ENCODE measurements around the gene ANO1.
"Not testable (repeated sequence)": the region's sequence is repeated elsewhere in the genome, so short reads cannot be mapped to it uniquely, and the experiment has no call there.

ANO1 gene

DNA sequence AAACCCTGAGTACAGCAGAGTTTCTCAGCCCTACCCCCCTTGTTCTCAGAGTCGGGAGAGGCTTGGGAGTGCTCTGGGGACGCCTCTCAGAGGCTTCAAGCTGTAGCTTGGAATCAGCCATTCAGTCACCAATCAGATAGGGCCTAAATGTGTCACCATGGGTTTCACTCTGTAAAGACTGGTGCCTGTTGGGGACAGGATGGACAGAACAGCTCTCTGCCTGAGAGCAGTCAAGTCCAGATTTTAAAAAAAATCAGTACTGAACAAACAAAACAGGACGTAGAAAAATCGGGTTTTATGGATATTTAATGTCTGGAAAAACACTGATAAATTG, 126.3 kb downstream of the ANO1 start:
- H3K4me3 ChIP-seq (ENCODE audit: low read depth, low read length): peak overlapping the region; percentile 94

DNA sequence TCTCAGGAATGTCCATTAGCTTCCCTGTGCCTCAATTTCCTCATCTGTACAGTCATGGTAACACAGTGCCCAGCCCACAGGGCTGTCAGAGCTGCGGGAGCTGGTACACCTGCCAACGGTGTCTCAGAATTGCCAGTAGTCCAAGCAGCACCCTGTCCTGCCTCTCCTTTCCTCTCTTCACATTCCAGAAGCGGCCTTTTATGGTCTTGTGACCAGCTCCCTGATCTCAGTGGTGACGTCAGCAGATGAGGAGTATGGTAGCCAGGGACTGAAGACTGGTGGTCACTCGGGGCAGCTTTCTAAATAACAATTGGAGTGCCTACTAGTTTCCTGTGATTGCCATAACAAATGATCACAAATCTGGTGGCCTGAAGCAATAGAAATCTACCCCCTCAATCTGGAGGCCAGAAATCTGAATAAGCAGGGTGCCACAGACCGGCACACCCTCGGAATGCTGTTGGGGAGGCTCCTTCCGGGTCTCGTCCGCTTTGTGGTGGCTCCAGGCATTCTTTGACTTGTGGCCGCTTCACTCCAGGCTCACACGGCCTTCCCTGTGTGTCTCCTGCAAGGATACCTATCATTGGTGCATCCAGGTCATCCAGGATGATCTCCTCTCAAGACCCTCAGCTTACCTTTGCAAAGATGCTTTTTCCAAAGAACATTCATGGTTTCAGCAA, 127.1 kb downstream of the ANO1 start:
- H3K4me3 ChIP-seq (ENCODE audit: low read depth, low read length): no peak overlapping the region

DNA sequence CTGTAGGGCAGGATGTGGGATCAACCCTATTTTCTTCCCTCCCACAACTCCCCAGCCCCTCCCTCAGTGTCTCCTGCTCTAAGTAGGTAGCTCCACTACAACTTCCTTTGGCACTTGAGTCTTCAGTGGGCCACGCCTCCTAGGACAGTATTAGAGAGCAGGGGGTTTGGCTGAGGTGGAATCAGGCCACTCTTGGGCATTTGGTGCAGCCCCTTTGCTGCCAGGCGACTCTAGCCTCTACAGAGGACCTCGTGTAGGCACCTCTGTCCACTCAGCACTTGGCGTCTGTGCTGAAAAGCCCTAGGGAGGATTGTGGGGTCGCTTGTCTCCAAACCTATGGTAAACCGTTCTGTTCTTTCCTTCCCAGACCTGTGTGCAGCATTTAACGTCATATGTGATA, 127.6 kb downstream of the ANO1 start:
- H3K4me3 ChIP-seq (ENCODE audit: low read depth, low read length): no peak overlapping the region

DNA sequence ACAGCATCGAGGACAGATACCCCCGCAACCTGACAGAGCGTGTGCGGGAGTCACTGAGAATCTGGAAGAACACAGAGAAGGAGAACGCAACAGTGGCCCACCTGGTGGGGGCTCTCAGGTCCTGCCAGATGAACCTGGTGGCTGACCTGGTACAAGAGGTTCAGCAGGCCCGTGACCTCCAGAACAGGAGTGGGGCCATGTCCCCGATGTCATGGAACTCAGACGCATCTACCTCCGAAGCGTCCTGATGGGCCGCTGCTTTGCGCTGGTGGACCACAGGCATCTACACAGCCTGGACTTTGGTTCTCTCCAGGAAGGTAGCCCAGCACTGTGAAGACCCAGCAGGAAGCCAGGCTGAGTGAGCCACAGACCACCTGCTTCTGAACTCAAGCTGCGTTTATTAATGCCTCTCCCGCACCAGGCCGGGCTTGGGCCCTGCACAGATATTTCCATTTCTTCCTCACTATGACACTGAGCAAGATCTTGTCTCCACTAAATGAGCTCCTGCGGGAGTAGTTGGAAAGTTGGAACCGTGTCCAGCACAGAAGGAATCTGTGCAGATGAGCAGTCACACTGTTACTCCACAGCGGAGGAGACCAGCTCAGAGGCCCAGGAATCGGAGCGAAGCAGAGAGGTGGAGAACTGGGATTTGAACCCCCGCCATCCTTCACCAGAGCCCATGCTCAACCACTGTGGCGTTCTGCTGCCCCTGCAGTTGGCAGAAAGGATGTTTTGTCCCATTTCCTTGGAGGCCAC, 128.3 kb downstream of the ANO1 start:
- H3K4me3 ChIP-seq (ENCODE audit: low read depth, low read length): no peak overlapping the region

DNA sequence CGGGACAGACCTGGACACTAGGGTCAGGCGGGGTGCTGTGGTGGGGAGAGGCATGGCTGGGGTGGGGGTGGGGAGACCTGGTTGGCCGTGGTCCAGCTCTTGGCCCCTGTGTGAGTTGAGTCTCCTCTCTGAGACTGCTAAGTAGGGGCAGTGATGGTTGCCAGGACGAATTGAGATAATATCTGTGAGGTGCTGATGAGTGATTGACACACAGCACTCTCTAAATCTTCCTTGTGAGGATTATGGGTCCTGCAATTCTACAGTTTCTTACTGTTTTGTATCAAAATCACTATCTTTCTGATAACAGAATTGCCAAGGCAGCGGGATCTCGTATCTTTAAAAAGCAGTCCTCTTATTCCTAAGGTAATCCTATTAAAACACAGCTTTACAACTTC, 128.9 kb downstream of the ANO1 start:
- H3K4me3 ChIP-seq (ENCODE audit: low read depth, low read length): no peak overlapping the region

DNA sequence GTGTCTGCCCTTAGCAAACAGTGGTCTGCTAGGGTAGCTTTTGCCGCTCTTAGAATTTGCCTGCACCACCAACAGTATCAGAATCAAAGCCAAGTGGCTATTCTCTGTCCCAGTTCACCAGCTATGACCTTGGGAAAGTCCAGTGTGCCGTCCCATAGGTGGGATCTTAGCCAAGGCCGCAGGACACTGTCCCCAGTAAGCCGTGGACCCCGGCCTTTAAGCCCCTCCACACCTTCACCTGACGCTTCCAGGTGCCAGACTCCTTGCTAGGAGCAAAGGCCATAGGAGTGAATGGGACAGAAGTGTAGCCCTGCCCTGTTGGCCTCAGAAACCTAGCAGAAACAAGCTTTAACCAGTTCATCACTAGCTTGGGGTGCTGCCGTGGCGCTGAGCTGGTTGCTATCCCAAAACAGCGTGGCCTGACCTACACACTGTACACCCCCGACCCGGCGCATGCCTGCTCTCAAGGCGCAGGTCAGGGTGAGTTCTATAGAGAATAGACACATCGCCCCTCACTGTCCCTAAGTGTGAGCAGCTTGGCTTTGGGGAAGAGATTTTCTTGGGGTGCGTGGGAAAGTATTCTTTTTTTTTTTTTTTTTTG, 129.5 kb downstream of the ANO1 start:
- H3K4me3 ChIP-seq (ENCODE audit: low read depth, low read length): no peak overlapping the region

DNA sequence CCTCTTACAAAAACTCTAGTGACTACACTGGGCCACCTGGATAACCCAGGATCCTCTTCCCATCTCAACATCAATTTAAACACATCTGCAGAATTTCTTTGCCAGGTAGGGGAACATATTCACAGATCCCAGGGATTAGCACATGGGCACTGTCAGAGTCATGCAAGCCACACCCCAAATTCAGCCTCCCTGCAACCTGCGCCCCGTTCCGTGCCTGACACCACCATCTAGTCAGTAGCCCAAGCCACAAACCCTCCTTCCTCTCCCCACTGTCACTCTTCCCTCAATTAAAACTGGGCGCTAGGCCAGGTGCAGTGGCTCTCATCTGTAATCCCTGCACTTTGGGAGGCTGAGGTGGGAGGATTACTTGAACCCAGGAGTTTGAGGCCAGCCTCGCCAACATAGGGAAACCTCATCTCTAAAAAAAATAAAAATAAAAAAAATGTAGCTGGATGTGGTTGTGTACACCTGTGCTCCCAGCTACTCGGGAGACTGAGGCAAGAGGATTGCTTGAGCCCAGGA, 131.3 kb downstream of the ANO1 start:
- H3K4me3 ChIP-seq (ENCODE audit: low read depth, low read length): no peak overlapping the region

DNA sequence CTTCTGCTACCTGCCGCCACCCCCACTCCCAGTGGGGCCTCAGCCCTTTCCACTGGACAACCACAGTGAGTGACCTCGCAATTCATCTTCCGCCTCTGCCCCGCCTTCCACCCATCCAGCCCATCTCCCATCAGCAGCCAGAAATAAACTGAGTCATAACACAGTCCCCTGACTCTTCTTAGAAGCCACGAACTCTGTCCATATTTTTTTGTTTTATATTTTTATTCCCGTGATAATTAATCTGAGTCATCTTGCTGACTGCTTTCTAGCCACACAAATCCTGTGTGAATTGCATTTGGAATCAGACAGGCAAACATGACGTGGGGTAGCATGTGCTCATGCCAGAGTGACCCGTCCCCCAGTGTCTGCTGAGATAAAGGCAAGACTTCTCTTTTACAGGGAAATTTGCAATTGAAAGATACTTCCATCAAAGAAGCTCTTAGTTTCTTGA, 132.0 kb downstream of the ANO1 start:
- no peak overlapping the region for H3K4me3 ChIP-seq (ENCODE audit: low read depth, low read length)

DNA sequence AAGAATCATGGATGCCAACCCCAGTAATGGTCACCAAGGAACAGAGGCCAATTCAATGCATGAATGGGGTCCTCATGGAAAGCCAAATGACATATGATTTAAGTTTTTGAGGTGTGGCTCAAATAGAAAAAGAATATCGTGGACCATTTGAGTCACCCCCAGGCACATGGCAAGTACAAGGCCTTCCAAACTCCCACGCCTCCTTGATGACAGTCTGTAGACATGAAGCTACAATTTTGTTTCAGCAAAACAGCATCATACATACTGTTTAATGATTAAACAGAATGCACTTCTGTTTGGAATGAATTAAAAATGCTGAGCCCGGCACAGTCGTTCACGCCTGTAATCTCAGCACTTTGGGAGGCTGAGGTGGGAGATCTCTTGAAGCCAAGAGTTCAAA, 132.4 kb downstream of the ANO1 start:
- no peak overlapping the region for H3K4me3 ChIP-seq (ENCODE audit: low read depth, low read length)

DNA sequence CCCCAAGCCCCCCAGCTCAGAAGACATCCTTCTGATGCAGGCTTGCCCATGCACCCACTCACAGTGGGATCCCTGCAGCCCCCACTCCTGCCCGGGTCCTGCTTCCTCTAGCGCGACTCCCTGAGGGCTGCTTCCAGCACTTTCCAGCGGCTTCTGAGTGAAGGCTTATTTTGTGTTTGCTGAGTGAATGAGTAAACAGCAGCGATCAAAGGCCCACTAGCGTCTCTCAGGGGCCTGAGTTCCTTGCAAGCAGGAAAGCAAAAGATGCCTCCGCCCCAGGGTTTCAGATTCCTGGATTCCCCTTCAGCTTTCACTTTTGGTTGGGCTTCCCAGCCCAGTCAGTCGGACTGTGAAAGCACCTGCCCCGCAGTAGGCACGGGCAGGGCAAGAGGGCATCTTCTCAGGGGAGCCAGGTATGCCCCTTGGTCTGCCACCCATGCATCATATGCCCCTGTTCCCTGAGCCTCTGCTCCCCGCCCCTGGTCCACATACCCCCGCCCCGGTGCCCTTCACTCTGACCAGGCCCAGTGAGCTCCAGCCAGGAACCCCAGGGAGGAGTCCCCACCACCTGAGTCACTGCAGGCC, 134.2 kb downstream of the ANO1 start:
- H3K4me3 ChIP-seq (ENCODE audit: low read depth, low read length): no peak overlapping the region

DNA sequence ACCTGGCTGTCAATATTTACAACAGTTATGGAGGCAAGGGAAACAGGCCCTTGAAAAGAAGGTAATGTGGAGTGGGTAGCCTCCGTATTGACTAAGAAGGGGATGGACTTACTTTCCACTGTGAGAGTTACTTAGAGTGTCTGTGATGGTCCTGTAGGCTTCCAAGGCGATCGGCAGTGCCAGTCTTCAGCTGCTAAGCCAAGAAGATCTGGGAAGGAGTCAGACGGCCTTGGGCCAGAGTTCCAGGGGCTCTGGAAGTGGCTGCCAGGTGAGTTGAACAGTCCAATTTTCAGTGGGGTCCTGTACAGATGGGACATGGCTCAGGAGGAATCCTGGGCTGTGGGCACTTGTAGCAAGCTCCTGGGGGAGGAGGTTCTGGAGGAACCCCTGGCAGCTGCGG, 139.3 kb downstream of the ANO1 start:
- H3K4me3 ChIP-seq (ENCODE audit: low read depth, low read length): not testable (repeated sequence)

DNA sequence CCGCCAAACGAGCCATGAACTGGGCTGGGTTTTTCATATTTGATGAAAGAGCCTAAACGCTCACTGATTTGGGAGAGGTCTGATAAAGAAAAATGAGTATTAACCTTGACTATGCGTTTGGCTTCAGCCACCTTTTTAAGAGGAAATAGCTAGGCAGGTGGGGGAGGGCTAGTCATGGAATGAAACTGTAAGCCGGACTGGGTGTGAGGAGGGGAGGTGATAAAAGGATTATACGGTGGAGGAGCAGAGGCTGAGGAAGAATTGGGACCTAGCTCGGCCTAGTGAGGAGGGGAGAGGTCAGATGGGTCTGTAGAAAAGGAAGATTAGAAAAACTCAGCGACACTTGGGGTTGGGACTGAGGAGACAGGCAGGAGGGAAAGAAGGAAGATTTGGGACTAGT, 140.0 kb downstream of the ANO1 start:
- not testable (repeated sequence) for H3K4me3 ChIP-seq (ENCODE audit: low read depth, low read length)

DNA sequence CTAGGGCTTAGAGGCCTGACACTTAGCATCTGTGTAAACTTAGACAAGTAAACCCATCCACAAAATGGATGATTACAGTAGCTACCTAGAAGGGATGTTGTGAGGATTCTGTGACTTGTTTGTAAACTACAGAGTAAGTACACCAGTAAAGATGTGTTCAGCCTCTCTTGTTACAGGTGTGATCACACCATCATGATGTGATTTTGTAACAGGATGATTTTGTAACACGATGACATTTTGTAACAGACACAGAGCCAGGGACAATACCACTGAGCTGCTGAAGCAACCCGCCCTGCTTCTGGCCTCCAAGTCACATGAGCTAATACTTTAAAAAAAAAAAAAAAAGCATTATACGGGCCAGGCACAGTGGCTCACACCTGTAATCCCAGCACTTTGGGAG, 142.0 kb downstream of the ANO1 start:
- no peak overlapping the region for H3K4me3 ChIP-seq (ENCODE audit: low read depth, low read length)

DNA sequence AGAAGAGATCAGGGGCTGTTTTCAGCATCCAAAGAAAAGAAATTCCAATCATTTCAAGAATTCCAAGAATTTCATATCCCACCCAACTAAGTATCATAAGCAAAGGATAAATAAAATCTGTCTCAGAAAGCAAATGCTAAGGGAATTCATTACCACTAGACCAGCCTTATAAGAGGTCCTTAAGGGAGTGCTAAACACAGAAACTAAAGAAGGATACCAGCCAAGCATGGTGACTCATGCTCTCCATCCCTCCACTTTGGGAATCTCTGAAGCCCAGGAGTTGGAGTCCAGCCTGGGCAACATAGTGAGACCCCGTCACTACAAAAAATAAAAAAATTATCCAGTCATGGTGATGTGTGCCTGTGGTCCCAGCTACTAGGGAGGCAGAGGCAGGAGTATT, 142.8 kb downstream of the ANO1 start:
- H3K4me3 ChIP-seq (ENCODE audit: low read depth, low read length): no peak overlapping the region

DNA sequence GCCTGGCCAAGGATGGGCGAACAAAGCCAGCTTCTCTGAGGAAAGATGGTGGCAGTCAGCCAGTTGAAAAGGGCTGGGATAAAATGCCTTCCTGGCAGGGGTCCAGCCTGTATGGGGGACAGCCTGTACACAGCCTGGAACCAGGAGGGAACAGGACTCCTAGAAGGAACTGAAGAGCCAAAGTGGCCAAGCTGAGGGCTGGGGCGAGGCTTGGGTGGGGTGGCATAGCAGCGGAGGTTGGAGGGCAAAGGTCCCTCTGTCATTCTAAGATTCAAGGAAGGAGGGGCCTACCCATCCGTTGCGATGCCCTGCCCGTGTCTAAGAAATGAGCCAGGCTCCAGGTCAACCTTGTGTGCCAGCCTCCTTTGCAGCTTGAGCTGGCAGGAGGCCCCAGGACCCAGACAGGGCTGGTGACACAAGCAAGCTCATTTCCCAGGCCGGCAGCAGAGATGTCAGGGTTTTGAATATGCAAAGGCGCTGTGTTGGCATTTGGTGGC, 147.6 kb downstream of the ANO1 start:
- no peak overlapping the region for H3K4me3 ChIP-seq (ENCODE audit: low read depth, low read length)

DNA sequence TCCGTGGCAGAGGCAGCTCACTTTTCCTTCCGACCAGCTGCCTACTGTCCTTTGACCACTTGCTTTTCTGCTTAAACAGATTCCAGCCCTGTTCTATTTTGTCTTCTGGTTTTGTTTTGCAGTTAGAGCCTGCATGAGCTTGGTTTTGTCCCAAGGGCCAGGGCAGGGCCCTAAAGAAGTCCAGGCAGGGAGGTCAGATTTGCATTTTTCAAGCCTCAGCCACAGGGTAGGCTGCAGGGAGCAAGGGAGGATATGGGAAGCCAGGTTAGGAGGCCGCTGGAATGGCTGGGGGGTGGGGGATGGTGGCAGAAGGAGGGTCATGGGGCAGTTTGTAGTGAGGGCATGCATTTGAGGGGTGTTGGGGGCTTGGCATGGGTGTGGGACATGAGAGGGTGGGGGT, 148.1 kb downstream of the ANO1 start:
- H3K4me3 ChIP-seq (ENCODE audit: low read depth, low read length): no peak overlapping the region

DNA sequence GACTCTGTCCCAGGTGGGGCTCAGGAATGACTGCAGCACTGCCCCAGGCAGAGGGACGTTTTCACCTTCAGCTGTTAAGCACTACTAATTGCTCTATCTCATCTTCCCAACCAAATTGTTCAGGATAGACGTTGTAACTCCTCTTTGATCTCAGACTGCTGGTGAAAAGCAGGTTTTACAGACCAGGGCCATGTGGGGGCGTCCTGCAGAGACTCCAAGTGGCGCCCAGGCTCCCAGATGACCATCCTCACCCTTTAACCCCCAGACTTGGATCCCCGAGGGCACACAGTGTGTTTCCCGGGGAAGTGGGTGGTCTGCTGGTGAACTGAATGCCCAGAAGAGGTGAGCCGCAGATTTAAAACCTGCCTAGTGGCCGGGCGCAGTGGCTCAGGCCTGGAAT, 148.8 kb downstream of the ANO1 start:
- H3K4me3 ChIP-seq (ENCODE audit: low read depth, low read length): no peak overlapping the region

DNA sequence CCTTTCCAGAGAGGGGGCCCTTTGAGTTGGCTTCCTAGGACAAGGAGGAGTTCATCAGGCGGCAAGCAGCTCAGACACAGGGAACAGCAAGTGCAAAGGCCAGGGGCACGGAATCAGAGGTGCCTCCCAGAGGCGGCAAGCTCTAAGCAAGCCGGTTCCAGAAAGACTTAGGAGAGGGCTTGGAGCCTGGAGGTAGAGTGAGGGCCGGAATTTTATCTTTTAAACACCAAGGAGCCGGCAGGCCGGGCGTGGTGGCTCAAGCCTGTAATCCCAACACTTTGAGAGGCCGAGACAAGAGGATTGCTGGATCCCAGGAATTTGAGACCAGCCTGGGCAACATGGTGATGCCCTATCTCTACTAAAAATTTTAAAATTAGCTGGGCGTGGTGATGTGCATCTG, 151.6 kb downstream of the ANO1 start:
- no peak overlapping the region for H3K4me3 ChIP-seq (ENCODE audit: low read depth, low read length)

DNA sequence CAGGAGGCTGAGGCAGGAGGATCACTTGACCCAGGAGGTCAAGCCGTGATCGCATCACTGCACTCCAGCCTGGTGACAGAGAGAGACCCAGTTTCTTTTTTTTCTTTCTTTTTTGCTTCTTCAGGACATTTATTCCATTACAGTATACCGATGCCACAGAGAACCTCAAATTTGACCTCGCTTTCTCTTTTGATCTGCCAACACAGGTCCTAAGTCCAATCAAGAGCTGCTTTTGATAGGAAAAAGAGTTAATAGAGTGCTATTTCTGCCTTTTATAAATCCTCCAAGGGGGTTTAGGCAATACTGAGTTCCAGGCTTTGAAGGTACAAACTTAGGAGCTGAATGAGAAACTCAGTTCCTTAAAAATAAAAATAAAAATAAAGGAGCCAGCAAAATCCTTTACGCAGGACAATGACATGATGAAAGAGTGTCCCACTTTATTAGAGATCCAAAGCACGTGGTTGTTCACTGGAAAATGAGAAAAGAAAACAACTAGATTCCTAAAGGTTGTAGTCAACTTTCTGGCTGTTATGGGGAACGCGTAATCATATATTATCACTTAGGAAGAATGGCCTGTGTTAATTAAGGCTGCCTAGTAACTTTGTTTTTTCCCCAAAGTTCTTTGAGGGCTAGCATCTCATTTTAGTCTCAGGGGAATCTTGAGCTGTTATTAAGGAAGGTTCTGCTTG, 152.2 kb downstream of the ANO1 start:
- no peak overlapping the region for H3K4me3 ChIP-seq (ENCODE audit: low read depth, low read length)

DNA sequence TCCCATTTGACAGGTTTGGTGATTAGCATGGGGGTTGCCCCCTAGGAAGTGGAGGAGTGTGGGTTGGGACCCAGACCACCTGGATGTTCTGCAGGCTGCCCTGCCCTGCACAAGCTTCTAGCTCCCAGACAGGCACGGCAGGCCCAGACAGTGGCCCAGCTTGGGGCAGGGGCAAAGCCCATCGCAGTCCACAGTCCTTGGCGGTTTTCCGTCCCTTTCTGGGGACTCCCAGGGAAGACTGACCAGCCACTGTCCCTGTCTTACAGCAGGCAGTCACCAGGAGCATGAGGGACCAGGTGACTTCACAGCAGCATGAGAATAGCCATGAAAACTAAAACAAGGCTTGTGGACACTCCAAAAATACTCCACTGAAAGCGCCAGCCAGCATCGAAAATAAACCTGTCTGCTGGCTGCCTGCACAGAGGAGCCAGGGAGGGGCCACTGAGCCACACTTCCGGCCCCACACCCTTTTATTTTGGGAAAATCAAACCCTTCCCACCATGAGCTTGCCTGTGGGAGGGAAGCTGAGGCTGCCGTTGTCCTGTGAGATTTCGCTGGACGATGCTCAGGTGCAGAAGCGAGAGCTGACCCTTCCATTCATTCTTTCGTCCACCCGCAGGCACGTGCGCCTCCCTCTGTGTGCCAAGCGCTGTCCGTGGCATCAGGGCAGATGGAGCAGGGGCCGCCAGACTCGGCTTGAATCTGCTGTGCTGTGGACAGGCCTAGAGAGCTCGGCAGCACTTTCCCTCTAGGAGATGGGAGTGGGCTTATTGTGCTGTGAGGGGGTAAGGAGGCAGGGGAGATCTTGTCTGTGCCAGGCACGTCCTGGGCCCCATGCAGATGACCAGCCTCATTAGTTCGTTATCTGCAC, 153.0 kb downstream of the ANO1 start:
- no peak overlapping the region for H3K4me3 ChIP-seq (ENCODE audit: low read depth, low read length)
